HUES6 (cell line): ENCODE data around the gene TGM5.

Experiments used
- H3K27ac ChIP-seq: 2 replicates; pipeline ENCODE4 v1.7.0; 2013; ENCODE audit warnings: low read depth, mild to moderate bottlenecking, low read length, inconsistent platforms
- H3K27me3 ChIP-seq: 2 replicates; pipeline ENCODE4 v1.6.1; 2013; ENCODE audit warnings: low read length; ENCODE audit not compliant: control insufficient read depth, insufficient read depth
- H3K36me3 ChIP-seq: 2 replicates; pipeline ENCODE4 v1.6.1; 2013; ENCODE audit warnings: low read length; ENCODE audit not compliant: control insufficient read depth, insufficient read depth
- H3K4me1 ChIP-seq: 2 replicates; pipeline ENCODE4 v1.6.1; 2013; ENCODE audit warnings: low read length; ENCODE audit not compliant: control insufficient read depth, insufficient read depth
- H3K4me3 ChIP-seq: 2 replicates; pipeline ENCODE4 v1.5.1; 2013; ENCODE audit warnings: low read depth, low read length
- H3K9ac ChIP-seq: one replicate; pipeline ENCODE4 v1.6.1; 2013; ENCODE audit warnings: mild to moderate bottlenecking, low read length
- H3K9me3 ChIP-seq: 2 replicates; pipeline ENCODE4 v1.6.1; 2013; ENCODE audit warnings: low read depth, low read length; ENCODE audit not compliant: control insufficient read depth, insufficient read depth

Gene TGM5

DNA sequence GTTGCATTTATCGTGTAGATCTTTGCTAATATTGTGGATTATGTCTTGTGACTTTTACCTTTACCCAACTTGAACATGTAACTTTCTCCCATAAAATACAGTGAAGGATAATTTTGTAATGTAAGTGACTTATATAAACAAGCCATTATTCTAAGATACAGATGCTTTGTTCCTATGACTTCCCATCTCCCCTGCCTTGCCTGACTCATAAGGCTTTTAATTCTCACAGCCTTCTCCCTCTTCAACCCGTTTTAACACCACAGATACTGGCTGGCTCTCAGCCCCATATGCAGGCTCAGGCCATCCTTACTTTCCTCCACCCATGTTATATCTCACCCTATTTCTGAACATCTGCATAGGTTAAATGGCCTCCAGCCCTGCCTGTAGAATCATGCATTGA, 77.4 kb downstream of the TGM5 start:
- no peak overlapping the region for H3K9ac ChIP-seq
- H3K9me3 ChIP-seq, result no peaks in the 10 kb centered on the region
- no peak overlapping the region for H3K27ac ChIP-seq
- no peaks in the 10 kb centered on the region for H3K27me3 ChIP-seq
- peaks cover 48% of the 10 kb centered on the region for H3K36me3 ChIP-seq
- peaks cover 7% of the 10 kb centered on the region for H3K4me1 ChIP-seq
- H3K4me3 ChIP-seq, result no peak overlapping the region

DNA sequence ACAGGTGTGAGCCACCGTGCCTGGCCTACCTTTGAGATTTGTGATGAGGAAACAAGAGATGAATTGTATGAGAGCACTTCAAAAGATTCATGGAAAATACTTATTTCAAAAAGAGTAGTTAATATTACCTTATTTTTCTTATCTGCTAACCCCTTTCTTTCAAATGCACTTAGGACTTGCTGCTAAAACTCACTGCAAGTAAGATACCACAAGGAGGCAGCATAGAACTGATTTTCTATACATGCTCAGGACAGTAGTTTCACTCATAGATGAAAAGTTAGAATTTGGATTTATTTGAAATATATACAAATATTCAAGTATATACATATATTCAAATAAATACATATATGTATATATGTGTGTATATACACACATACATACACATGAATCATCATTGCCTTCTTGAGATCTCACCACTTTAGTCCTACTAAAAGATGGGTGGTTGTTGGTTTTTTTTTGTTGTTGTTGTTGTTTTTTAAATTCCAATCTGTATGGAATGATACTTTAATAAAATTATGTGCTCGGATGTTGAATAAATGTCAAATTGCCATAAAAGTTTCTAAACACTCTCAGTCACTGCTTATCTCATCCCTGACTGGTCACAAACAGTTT, 79.1 kb downstream of the TGM5 start:
- peaks cover 7% of the 10 kb centered on the region for H3K4me1 ChIP-seq
- no peak overlapping the region for H3K27ac ChIP-seq
- no peaks in the 10 kb centered on the region for H3K27me3 ChIP-seq
- no peaks in the 10 kb centered on the region for H3K9me3 ChIP-seq
- no peak overlapping the region for H3K9ac ChIP-seq
- H3K36me3 ChIP-seq, result peaks cover 37% of the 10 kb centered on the region
- no peak overlapping the region for H3K4me3 ChIP-seq

DNA sequence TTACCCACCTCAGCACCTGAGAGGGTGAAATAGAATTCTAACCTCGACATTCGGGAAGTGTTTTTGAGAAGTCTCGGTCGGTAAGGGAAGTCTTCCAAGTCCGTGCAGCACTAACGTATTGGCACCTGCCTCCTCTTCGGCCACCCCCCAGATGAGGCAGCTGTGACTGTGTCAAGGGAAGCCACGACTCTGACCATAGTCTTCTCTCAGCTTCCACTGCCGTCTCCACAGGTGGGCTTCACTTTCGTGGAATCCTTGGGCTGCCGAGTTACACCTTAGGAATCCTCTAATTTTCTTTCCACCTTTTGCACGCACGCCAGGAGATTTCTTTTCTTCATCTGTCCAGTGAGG, 80.8 kb downstream of the TGM5 start:
- Histone ChIP-seq H3K4me3 (peak overlapping the region; percentile 84), H3K27me3 (no peaks in the 10 kb centered on the region), H3K9me3 (no peaks in the 10 kb centered on the region), H3K27ac (no peak overlapping the region), H3K36me3 (peaks cover 20% of the 10 kb centered on the region), H3K9ac (peak overlapping the region; percentile 80), H3K4me1 (peaks cover 7% of the 10 kb centered on the region)

DNA sequence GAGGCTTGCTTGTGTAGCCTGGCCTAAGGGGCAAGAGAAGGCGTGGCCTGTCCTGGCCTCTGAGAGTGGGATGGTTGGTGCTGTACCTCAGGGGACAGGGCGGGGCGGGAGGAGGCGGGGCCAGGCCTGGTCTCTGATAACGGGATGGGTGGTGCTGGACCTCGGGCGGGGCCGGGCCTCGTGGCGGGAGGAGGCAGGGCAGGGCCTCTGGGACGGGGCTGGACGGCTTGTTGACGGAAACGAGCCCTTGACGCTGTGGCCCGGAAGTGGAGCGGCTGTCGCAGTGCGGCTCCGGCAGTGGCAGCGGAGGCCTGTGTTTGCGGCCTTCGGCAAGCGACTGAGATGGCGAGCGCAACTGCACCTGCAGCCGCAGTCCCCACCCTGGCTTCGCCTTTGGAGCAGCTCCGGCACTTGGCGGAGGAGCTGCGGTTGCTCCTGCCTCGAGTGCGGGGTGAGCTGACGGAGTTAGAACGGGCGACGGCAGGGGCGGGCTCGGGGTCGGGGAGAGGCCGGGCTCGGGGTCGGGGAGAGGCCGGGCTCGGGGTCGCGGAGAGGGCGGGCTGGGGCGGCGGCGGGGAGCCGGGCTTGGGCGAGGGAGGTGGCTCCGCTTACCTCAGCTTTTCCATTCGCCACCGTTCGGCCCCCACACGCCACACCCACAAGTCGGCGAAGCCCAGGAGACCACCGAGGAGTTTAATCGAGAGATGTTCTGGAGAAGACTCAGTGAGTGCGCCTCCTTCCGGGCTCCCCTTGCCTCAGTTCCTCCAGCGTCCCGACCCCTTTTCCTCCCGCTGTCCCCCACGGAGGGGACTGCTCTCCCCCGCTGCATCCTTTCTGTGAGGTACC, 81.3 kb downstream of the TGM5 start, which contains the start of gene CCNDBP1:
Gene CCNDBP1, plus strand, starts transcription at position 247 of the 846 bp plus-strand sequence. Its CDS starts 96 bp downstream, at position 343.
- H3K27me3 ChIP-seq, result no peaks in the 10 kb centered on the region
- H3K9ac ChIP-seq, result peak within 1 kb of the TSS; percentile 80
- peaks cover 7% of the 10 kb centered on the region for H3K4me1 ChIP-seq
- peaks cover 14% of the 10 kb centered on the region for H3K36me3 ChIP-seq
- H3K27ac ChIP-seq, result no peak within 1 kb of the TSS
- peak within 1 kb of the TSS; percentile 84 for H3K4me3 ChIP-seq
- H3K9me3 ChIP-seq, result no peaks in the 10 kb centered on the region

DNA sequence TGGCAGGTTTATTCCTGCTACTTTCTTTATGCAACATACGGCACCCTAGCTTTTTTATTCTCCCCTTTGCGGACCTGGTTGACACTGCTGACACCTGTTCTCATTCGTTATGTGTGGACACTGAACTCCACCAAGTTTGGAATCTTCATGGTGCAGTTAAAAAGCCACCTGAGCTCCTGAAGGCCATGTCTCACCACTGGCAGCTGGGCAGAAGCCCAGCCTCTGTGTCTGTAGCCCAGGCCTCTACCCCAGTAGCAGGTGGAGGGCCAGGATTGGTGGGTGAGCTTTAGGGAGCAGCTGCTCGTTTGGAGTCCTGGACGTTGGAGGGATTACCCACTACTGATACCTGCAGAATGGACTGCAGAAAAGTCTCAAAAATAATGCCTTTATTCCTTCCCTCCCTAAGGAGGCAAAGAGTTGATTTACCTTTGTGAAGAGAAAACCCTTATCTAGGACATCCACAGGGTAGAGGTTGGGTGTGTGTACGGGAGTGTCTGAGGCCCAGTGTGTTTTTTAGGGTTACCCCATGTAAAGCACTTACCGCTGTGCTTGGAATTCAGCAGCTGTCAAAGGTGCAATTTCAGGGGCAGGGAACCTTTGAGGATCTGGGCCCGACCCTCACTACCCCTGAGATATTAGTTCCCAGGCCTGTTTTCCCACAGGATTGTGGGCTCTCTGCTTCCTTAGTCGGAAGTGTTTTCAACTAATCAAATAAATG, 82.2 kb downstream of the TGM5 start:
- Histone ChIP-seq H3K9me3 (no peaks in the 10 kb centered on the region), H3K27ac (no peak overlapping the region), H3K36me3 (peaks cover 6% of the 10 kb centered on the region), H3K27me3 (no peaks in the 10 kb centered on the region), H3K9ac (no peak overlapping the region), H3K4me3 (peak overlapping the region; percentile 84), H3K4me1 (peaks cover 7% of the 10 kb centered on the region)

DNA sequence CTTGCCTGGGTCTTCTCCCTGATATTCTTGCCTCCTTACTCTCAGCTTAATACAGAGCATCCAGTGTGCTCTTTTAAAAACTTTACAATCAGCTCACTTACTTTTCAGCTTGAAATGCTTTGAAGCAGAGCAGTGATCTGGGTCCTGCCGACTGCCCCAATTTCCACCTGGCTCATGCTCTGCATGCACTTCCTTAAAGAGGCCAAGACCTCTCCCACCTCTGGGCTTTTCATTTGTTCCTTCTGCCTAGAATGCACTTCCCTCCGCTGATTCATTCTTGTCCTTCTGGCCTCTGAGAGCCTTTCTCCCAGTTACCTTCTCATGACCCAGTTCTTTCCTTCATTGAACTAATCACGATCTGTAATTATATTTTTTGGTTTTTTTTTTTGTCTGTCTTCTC, 83.5 kb downstream of the TGM5 start:
- Histone ChIP-seq H3K36me3 (no peaks in the 10 kb centered on the region), H3K9me3 (no peaks in the 10 kb centered on the region), H3K4me1 (peaks cover 7% of the 10 kb centered on the region), H3K4me3 (no peak overlapping the region), H3K27ac (no peak overlapping the region), H3K27me3 (no peaks in the 10 kb centered on the region), H3K9ac (no peak overlapping the region)
